GM12878 (cell line): ENCODE measurements around the gene DVL2. TPM values are rescaled to one million over a fixed set of nuclear protein-coding genes. Genes with fewer than 3 reads are reported as not detected.
A peak's percentile ranks its signal among the peaks of the same experiment; 100 is the strongest.

Experiments
- ATAC-seq: fragments of 200-7000 bp; cut with Tn5 transposase; 3 replicates; pipeline ENCODE4 v1.9.1; 2020; ENCODE audit warnings: mild to moderate bottlenecking, moderate library complexity
- BruUV-seq: library from RNA; stranded (reverse); fragments of 400-500 nt; replicated peaks from 2 replicates; lab custom pipeline; 2021; lab: Mats Ljungman, UMichigan
- CTCF ChIA-PET: fragments of 300-600 bp; sonication (Branson Sonifier 250); formaldehyde crosslinking; extraction: SDS; loops from one replicate; lab custom pipeline; 2021; ENCODE audit warnings: inconsistent platforms; lab: Yijun Ruan, JAX
- POLR2A ChIA-PET: fragments of 350-600 bp; formaldehyde crosslinking; extraction: SDS; loops from one replicate; lab custom pipeline; 2021; ENCODE audit warnings: inconsistent platforms; lab: Charles Lee
- RAD21 ChIA-PET: fragments of 300-600 bp; sonication (Branson Sonifier 250); formaldehyde crosslinking; loops from one replicate; lab custom pipeline; 2023; ENCODE audit warnings: antibody characterized with exemption; ENCODE audit not compliant: unreplicated experiment; lab: Charles Lee
- SMC1A ChIA-PET: fragments of 300-600 bp; sonication (Branson Sonifier 250); formaldehyde crosslinking; loops from one replicate; lab custom pipeline; 2023; ENCODE audit not compliant: unreplicated experiment, uncharacterized antibody; lab: Charles Lee
- DNase-seq: peaks from one replicate; pipeline ENCODE4 v3.0.0-alpha.2; 2011; ENCODE audit warnings: low read depth, low spot score
- FAIRE-seq: peaks from 3 replicates; lab custom pipeline; 2011; peaks lifted over from hg19 to GRCh38; lab: Jason Lieb, UNC
- H2AFZ ChIP-seq: 2 replicates; pipeline ENCODE4 v1.6.0; 2011; ENCODE audit warnings: low read depth, low read length, control low read depth; ENCODE audit not compliant: control insufficient read depth
- H3K27ac ChIP-seq: 2 replicates; pipeline ENCODE4 v1.5.1; 2011; ENCODE audit warnings: control low read depth; ENCODE audit not compliant: control insufficient read depth, insufficient read depth
- H3K27me3 ChIP-seq, 2 experiments: replicated peaks in 1 of 2; 2 replicates each; pipeline versions ENCODE4 v1.6.0 to v1.6.1; 2011; ENCODE audit warnings: low read length in 1 of 2; ENCODE audit not compliant: control insufficient read depth in 2 of 2, insufficient read depth in 2 of 2
- H3K36me3 ChIP-seq, 2 experiments: 2 replicates each; pipeline ENCODE4 v1.5.1; 2011; ENCODE audit warnings: low read length in 1 of 2; ENCODE audit not compliant: control insufficient read depth in 2 of 2, insufficient read depth in 2 of 2
- H3K4me1 ChIP-seq: 2 replicates; pipeline ENCODE4 v1.6.1; 2011; ENCODE audit warnings: mild to moderate bottlenecking, low read length, moderate library complexity, mixed read lengths; ENCODE audit not compliant: control insufficient read depth, insufficient read depth
- H3K4me2 ChIP-seq: 2 replicates; pipeline ENCODE4 v1.6.0; 2011; ENCODE audit warnings: control low read depth; ENCODE audit not compliant: control insufficient read depth, insufficient read depth
- H3K4me3 ChIP-seq: fragments of 200-600 bp; sonication (generic); 2 replicates; pipeline ENCODE4 v1.5.1; 2016
- H3K79me2 ChIP-seq: 2 replicates; pipeline ENCODE4 v1.6.0; 2011; ENCODE audit warnings: low read length; ENCODE audit not compliant: control insufficient read depth, insufficient read depth
- H3K9ac ChIP-seq: 2 replicates; pipeline ENCODE4 v1.8.0; 2011; ENCODE audit warnings: low read length, control low read depth, mixed read lengths; ENCODE audit not compliant: control insufficient read depth, insufficient read depth
- H3K9me3 ChIP-seq: replicated peaks from 3 replicates; pipeline ENCODE4 v1.5.1; 2011; ENCODE audit warnings: mild to moderate bottlenecking, low read length; ENCODE audit not compliant: control insufficient read depth, insufficient read depth
- H4K20me1 ChIP-seq: 2 replicates; pipeline ENCODE4 v1.6.0; 2011; ENCODE audit not compliant: control insufficient read depth, insufficient read depth
- BACH1 ChIP-seq: fragments of 450-650 bp; IDR thresholded peaks from 2 replicates; pipeline ENCODE4 v1.6.1; 2017; ENCODE audit warnings: mild to moderate bottlenecking, borderline replicate concordance
- BHLHE40 ChIP-seq, 2 experiments: fragments of 450-650 bp in 1 of 2; IDR thresholded peaks; 2 replicates each; pipeline ENCODE4 v1.6.1; 2011 to 2017; ENCODE audit warnings: low read depth in 2 of 2, borderline replicate concordance in 1 of 2, improper control_type of control experiment in 1 of 2, low read length in 1 of 2, mild to moderate bottlenecking in 1 of 2
- BRCA1 ChIP-seq: IDR thresholded peaks from 2 replicates; pipeline ENCODE4 v1.6.1; 2011; ENCODE audit warnings: low read depth, low read length, improper control_type of control experiment
- CREB1 ChIP-seq: IDR thresholded peaks from 2 replicates; pipeline ENCODE4 v1.6.1; 2012; ENCODE audit warnings: low read depth, mild to moderate bottlenecking, inconsistent platforms
- CREM ChIP-seq: IDR thresholded peaks from 2 replicates; pipeline ENCODE4 v1.6.1; 2014; ENCODE audit warnings: antibody characterized with exemption, low read depth
- FOXK2 ChIP-seq: fragments of 450-650 bp; IDR thresholded peaks from 2 replicates; pipeline ENCODE4 v1.6.1; 2017; ENCODE audit warnings: mild to moderate bottlenecking, moderate library complexity
- HDAC6 ChIP-seq: fragments of 200-600 bp; sonication (generic); IDR thresholded peaks from one replicate; pipeline ENCODE4 v1.8.0; 2017; ENCODE audit warnings: antibody characterized with exemption; ENCODE audit not compliant: unreplicated experiment
- NBN ChIP-seq: fragments of 450-650 bp; IDR thresholded peaks from 2 replicates; pipeline ENCODE4 v1.6.1; 2016
- NRF1 ChIP-seq: conservative IDR thresholded peaks from 2 replicates; pipeline ENCODE4 v1.6.1; 2011; ENCODE audit warnings: mild to moderate bottlenecking, low read depth, low read length, improper control_type of control experiment
- PAX5 ChIP-seq: IDR thresholded peaks from 2 replicates; pipeline ENCODE4 v1.6.1; 2011; ENCODE audit warnings: low read depth, low read length, borderline replicate concordance
- POLR2A ChIP-seq: IDR thresholded peaks from 2 replicates; pipeline ENCODE4 v1.6.1; 2011; ENCODE audit warnings: low read depth, mild to moderate bottlenecking, low read length
- POLR2AphosphoS5 ChIP-seq: IDR thresholded peaks from 2 replicates; pipeline ENCODE4 v1.6.1; 2011; ENCODE audit warnings: mild to moderate bottlenecking, low read length, inconsistent platforms
- POU2F2 ChIP-seq: IDR thresholded peaks from 3 replicates; pipeline ENCODE4 v1.6.1; 2011; ENCODE audit warnings: low read depth, mild to moderate bottlenecking, low read length, borderline replicate concordance
- RBBP5 ChIP-seq: fragments of 200-600 bp; sonication (generic); conservative IDR thresholded peaks from 2 replicates; pipeline ENCODE4 v1.6.1; 2016
- SMARCA5 ChIP-seq: fragments of 450-650 bp; IDR thresholded peaks from 2 replicates; pipeline ENCODE4 v1.6.1; 2017; ENCODE audit warnings: mild to moderate bottlenecking
- SMC3 ChIP-seq: IDR thresholded peaks from 2 replicates; pipeline ENCODE4 v1.6.1; 2011; ENCODE audit warnings: low read length, improper control_type of control experiment, borderline replicate concordance
- SRF ChIP-seq, 2 experiments: IDR thresholded peaks; 2 replicates each; pipeline ENCODE4 v1.6.1; 2011; ENCODE audit warnings: low read depth in 2 of 2, low read length in 2 of 2, mild to moderate bottlenecking in 1 of 2, moderate library complexity in 1 of 2
- TCF12 ChIP-seq: IDR thresholded peaks from 2 replicates; pipeline ENCODE4 v1.6.1; 2011; ENCODE audit warnings: low read depth, mild to moderate bottlenecking, low read length
- WGBS: methylation state at CpG from one replicate; pipeline ENCODE4 v1.1.6; 2016; ENCODE audit warnings: low lambda C conversion rate; ENCODE audit not compliant: insufficient replicate concordance, insufficient coverage; ENCODE audit errors: missing lambda C conversion rate; 5-methylcytosine and 5-hydroxymethylcytosine counted together
- in situ Hi-C: fragments of 300-500 bp; cut with MboI; formaldehyde crosslinking; loops from 9 replicates; pipeline ENCODE4 v1.14.3; 2018; ENCODE audit warnings: mixed read lengths
- intact Hi-C: fragments of 100-400 bp; cut with micrococcal nuclease; formaldehyde crosslinking; loops from one replicate; pipeline ENCODE4 v1.14.2; 2022; ENCODE audit not compliant: unreplicated experiment
- polyA plus RNA-seq, 11 experiments: library from polyadenylated mRNA; depleted of rRNA in 4 of 11; unstranded in 6 of 11; stranded (reverse) in 5 of 11; fragments of >200 nt; fragmentation: Nextera tagmentation in 4 of 11; fragmentation: Illumina TruSeq in 1 of 11; extraction: Ambion mirVana in 4 of 11; extraction: Trizol in 1 of 11; gene quantifications; 1 replicate in 1 of 11; 2 replicates in 10 of 11; pipeline versions ENCODE4 v1.2.1 to v1.2.3, GENCODE V29; 2011 to 2016; ENCODE audit warnings: inconsistent platforms in 2 of 11, missing spikeins in 2 of 11, low read depth in 1 of 11
- total RNA-seq, 4 experiments: library from RNA; depleted of rRNA in 3 of 4; stranded (reverse); fragments of >200 nt in 3 of 4; fragmentation: Illumina TruSeq in 1 of 4; extraction: Trizol in 1 of 4; gene quantifications; 2 replicates each; pipeline versions ENCODE4 v1.2.1 to v1.2.3, GENCODE V29; 2013 to 2021
- TF ChIP-seq, protein P1 (sequence below): fragments of 450-650 bp; IDR thresholded peaks from 2 replicates; pipeline ENCODE4 v1.6.1; 2016; ENCODE audit warnings: mild to moderate bottlenecking
- TF ChIP-seq, protein P2 (sequence below): IDR thresholded peaks from 2 replicates; pipeline ENCODE4 v1.6.1; 2012; ENCODE audit warnings: low read length, inconsistent platforms

DVL2 gene
- total and polyA plus RNA-seq, 10 of the 15 experiments (the other 5 are each of a cell fraction or from before 2014, with no cell fraction given) = 0.97 to 44.8 (median 23.2) TPM

DNA sequence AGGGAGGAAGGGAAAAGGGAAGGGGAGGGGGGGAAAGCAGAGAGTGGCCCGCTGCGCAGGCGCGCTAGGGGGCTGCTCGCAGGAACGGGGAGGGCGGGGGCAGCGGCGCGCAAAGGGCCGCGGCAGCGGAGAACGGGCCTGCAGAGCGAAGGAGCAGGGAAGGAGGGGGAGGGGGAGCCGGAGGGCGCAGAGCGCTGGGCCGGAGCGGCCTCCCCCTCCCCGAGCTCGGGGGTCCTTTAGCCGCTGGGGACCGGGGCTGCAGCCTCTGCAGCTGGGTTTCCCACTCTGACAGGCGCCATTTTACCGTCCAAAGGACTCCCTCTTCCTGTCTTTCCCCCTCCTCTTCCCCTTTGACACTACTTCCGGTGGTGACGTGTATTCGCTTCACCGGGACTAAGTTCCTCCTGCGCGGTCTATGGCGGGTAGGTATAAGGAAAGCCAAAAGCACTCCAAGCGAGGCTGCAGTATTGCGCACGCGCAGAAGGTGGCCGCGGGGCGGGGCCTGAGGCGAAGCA lies 17.4 kb upstream of the DVL2 start, which contains the start of gene CTDNEP1 (continued):
- TF ChIP-seq TCF12 (peak; percentile 68; the same call in 1 of the 2 replicates), BACH1 (peak; percentile 36; the same call in 1 of the 2 replicates), NRF1 (peak; percentile 35), CREB1 (peak; percentile 92), BRCA1 (no peak; the same call in 1 of the 2 replicates), FOXK2 (no peak), PAX5 (peak; percentile 33; the same call in 1 of the 2 replicates)
- TF ChIP-seq, all 136 proteins: peak for 27

DNA sequence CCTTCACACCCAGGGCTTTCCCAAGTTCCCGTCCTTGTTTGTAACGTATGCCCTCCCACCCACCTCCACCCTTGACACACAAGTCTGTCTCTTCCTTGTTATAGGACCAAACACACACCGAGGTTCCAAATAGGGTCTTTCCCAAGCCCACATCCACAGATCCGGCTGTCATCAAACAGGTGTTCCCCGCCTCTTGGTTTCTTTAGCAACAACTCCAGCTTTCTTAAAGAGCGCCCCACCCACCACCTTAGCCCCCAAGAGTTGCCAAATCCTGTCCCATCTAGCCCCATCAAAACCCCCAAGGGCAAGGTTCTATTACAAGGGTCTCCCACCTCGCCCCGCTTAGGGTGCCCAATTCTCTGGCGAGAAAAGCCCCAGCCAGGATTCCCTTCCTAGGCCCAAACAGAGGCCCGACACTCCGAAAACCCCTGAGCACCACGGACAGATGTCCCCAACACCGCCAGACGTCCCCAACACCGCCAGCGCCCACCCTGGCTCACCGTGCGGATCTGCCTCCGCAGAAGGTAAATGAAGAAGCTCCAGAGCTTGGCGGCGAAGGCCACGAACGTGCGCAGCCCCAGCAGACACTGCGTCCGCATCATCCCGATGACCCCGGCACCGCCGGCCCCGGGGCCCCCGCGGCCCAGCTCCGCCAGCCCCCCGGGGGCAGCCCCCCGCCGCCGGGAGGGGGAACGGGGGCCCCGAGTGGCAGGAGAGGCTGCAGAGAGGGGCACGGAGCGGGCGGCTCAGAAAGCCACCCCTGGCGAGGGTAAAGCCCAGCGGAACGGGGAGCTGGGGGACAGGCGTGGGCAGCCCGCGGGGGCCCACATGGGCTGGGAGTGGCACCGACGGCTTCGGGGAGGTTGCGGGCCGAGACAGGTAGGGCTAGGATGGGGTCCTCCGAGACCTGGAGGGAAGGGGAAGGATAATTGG lies 16.6 kb upstream of the DVL2 start:
- WGBS = under 1% methylated on average over 35 of the region's 55 CpGs
- SMC1A ChIA-PET = interaction anchor here (0.9 to 3.6 kb wide), 4 partner anchors 10 to 85 kb away, joined by 3 to 26 read pairs (median 10); partner anchors contain the start of genes ACADVL, ACAP1, GABARAP and PHF23
- Histone ChIP-seq H3K27ac (peak overlapping the region; percentile 87), H3K27me3 (no peaks in the 10 kb centered on the region), H3K9me3 (no peaks in the 10 kb centered on the region), H3K36me3 (peaks cover 6 to 16% of the 10 kb centered on the region in 2 experiments; a peak in 3 of 4 replicates), H2AFZ (no peak overlapping the region), H3K4me1 (peaks cover 10% of the 10 kb centered on the region), H4K20me1 (no peaks in the 10 kb centered on the region), H3K4me2 (peak overlapping the region; percentile 89), H3K4me3 (peak overlapping the region; percentile 90), H3K79me2 (peaks cover 60% of the 10 kb centered on the region), H3K9ac (peak overlapping the region; percentile 91)
- no peak for FAIRE-seq
- in situ Hi-C loops = no loop called here
- RAD21 ChIA-PET = interaction anchor here (0.7 to 2.0 kb wide), 5 partner anchors 9 to 269 kb away, joined by 4 to 11 read pairs (median 5); partner anchors contain the start of genes ACADVL, DLG4, DVL2 and GABARAP
- intact Hi-C loops = loop anchor here (1.0 kb wide), 1 partner anchor 9 kb away; the partner anchor contains the start of gene GABARAP
- no TSS peak for BruUV-seq
- ATAC-seq = peak; percentile 26
- CTCF ChIA-PET = interaction anchor here (2.7 to 3.2 kb wide), 2 partner anchors 30 to 45 kb away, joined by 10 to 18 read pairs; partner anchors contain the start of genes ACADVL and DLG4
- DNase-seq = no peak
- POLR2A ChIA-PET = interaction anchor here (1.0 to 4.4 kb wide), 4 partner anchors 12 to 62 kb away, joined by 3 to 99 read pairs (median 18); partner anchors contain the start of genes ACADVL, DLG4, DVL2 and GABARAP
- TF ChIP-seq SMARCA5 (no peak), RBBP5 (no peak), NBN (0 out of 2 replicates have a peak, but pooled peaks have one; percentile 30), SMC3 (no peak), BHLHE40 (IDR thresholded peaks at IDR 0.05; ENCODE audit: borderline replicate concordance in 1 of 2, low read depth in 2 of 2, low read length in 1 of 2) (peak in 1 of 2 experiments; percentile 21; a peak in 1 of 4 replicates), CREM (no peak), POU2F2 (no peak), POLR2A (peak; percentile 55), SRF (IDR thresholded peaks at IDR 0.05; ENCODE audit: low read depth in 2 of 2, low read length in 2 of 2) (no peak), HDAC6 (no peak), POLR2AphosphoS5 (peak; percentile 30; the same call in 1 of the 2 replicates)
- TF ChIP-seq, protein P1, sequence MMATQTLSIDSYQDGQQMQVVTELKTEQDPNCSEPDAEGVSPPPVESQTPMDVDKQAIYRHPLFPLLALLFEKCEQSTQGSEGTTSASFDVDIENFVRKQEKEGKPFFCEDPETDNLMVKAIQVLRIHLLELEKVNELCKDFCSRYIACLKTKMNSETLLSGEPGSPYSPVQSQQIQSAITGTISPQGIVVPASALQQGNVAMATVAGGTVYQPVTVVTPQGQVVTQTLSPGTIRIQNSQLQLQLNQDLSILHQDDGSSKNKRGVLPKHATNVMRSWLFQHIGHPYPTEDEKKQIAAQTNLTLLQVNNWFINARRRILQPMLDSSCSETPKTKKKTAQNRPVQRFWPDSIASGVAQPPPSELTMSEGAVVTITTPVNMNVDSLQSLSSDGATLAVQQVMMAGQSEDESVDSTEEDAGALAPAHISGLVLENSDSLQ = peak; percentile 19; the same call in 1 of the 2 replicates
- TF ChIP-seq, protein P2, sequence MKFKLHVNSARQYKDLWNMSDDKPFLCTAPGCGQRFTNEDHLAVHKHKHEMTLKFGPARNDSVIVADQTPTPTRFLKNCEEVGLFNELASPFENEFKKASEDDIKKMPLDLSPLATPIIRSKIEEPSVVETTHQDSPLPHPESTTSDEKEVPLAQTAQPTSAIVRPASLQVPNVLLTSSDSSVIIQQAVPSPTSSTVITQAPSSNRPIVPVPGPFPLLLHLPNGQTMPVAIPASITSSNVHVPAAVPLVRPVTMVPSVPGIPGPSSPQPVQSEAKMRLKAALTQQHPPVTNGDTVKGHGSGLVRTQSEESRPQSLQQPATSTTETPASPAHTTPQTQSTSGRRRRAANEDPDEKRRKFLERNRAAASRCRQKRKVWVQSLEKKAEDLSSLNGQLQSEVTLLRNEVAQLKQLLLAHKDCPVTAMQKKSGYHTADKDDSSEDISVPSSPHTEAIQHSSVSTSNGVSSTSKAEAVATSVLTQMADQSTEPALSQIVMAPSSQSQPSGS = no peak
